GM12875 (cell line): ENCODE data around the gene PHACTR2.

Experiments
- H3K4me3 ChIP-seq: one replicate; pipeline ENCODE4 v1.5.1; 2011; ENCODE audit warnings: low read depth, low read length, control low read depth
- CTCF ChIP-seq: IDR thresholded peaks from 2 replicates; pipeline ENCODE4 v1.5.1; 2011; ENCODE audit warnings: low read depth, mild to moderate bottlenecking, control low read depth, inconsistent platforms, low read length, moderate library complexity, borderline replicate concordance; ENCODE audit not compliant: insufficient read depth

The PHACTR2 gene

DNA sequence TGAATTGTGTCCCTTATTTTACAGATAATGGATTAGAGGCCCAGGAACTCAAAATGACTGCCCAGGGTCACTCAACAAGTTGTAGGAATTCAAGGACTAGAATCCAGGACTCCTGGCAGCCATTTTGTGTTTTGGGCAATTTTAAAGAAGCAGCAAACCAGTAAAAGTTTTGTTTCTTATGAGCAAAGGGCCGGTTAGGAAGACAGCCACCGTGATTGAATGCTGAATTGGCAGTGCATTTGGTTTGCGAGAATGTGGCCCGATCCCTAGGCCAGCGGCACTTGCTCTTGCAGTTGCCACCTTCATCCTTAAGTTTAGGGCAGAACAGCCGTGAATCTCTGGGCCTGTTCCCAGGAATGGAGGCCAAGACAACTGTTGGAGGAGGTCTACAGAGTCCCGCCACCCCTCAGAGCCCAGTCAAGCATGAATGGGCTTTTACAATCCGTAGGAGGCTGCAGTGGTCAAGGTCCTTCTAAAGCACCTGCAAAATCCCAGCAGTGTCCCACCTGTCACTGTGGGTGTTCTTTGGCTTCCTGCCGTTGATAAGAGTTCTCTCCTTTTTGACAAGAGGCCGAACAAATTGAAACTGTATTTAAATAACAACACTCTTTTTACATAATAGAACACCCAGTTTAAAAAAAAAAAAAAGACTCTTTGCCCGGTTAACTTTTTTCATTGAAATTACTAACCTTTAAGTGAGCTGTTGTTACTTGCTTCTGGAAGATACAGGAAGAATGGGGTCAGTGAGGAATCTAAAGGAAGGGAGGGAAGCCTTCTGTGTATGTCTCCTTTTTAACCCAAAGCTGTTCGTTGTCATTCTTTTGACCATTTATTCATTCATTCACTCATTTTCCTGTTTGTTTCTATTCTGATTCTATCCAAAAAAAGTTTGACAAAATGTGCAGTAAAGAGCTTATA is 68.7 kb downstream of the PHACTR2 start:
- no peak overlapping the region for H3K4me3 ChIP-seq
- no peak for TF ChIP-seq CTCF

GRCh38 chr6:143747347-143747842 is 69.6 kb downstream of the PHACTR2 start:
- no peak for TF ChIP-seq CTCF
- H3K4me3 ChIP-seq, result no peak overlapping the region

DNA sequence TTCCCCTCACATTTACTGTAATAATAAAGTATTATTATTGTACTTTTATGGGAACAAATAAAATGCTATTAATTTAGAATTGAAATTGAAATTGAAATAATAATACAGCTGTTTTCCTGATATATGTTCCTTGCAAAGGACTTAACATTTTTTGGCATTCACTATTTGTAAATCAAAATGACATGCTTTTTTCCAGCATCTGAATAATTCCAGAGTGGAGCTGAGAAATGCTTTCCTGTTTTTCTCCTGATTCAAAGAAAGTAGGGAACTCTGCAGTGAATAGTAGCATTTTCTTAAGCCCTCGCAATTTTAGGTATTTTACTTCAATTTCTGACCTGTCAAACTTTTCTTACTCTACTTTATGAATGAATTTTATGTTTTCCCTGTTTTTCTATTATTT is 72.1 kb downstream of the PHACTR2 start:
- TF ChIP-seq CTCF, result no peak
- H3K4me3 ChIP-seq, result no peak overlapping the region

GRCh38 chr6:143750877-143751276 is 73.1 kb downstream of the PHACTR2 start:
- no peak overlapping the region for H3K4me3 ChIP-seq
- no peak for TF ChIP-seq CTCF

DNA sequence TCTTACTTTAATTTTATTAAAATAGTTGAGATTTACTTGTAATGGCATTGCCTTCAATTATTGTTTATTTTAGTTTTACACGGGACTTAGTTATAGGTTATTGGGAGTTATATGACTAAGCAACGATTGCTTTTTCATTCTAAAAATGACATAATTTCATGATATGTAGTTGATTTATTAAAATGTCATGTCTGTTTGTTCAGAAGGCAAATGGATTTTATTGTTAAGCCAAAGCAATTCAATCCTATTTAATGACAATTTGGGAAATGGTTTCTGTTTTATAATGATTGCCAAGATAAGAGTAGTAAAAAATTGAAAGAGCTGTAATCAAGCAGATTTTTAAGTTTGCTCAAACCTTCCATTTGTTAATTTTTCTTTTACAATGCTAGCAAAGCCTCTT is 74.7 kb downstream of the PHACTR2 start:
- no peak overlapping the region for H3K4me3 ChIP-seq
- no peak for TF ChIP-seq CTCF

DNA sequence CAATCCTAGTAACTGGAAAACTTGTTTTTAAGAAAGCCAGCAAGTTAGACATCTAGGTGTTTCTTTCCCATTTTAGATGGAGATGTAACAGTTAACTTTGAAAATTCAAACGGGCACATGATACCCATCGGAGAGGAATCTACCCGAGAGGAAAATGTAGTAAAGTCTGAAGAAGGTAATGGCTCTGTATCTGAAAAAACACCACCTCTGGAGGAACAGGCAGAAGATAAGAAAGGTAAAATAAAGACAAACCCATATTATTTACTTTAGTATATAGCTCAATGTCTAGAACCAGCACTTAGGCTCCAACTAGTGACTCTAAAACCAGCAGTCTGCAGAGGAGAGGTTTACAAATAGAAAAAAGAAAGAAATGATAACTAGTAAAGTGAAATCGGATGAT is 75.9 kb downstream of the PHACTR2 start:
- no peak overlapping the region for H3K4me3 ChIP-seq
- no peak for TF ChIP-seq CTCF

GRCh38 chr6:143754204-143754603 is 76.4 kb downstream of the PHACTR2 start:
- no peak for TF ChIP-seq CTCF
- no peak overlapping the region for H3K4me3 ChIP-seq
